ENCODE measurements around the gene ELK1.
A peak's percentile ranks its signal among the peaks of the same experiment; 100 is the strongest.

Gene ELK1

DNA sequence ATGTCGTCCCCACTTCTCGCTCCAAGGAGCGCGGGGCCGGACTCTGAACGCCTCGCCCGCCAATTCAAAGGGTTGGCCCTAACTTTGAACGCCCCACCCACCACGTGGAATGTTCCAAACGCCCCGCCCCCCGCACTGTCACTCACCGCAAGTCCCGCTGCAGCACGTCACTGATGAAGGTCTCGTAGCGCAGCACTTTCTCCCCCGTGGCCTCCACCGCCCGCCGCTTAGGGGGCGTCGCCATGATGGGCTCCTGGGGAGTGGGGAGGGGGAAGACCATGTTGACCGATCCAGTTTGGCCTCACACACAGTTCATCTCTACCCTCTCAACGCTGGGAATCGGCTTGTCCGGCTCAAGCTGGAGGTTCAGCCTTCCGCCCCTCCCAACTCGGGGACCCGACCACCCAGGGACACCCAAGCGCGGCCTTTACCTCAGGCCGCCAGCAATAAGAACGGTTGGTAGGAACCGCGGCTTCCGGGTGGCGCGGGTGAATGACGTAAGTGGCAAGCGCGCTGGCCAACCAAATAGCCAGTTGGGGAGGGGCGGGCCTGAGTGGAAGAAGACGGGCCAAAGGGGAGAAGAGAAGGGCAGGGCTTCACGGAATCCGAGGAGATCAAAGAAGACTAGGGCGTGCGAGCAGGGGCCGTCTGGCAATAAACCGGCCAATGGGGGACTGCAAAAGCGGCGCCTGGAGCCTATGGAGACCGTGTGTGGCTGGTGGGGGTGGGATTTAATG lies 8.5 kb upstream of the ELK1 start, which contains the start of gene UXT:
Gene UXT, minus strand, starts transcription at position 497 of the 737 bp plus-strand sequence. Its CDS starts 253 bp downstream, at position 244.
- 0 out of 2 replicates have a peak, but pooled peaks have one; percentile 58 for TF ChIP-seq POLR2A (IDR thresholded peaks at IDR 0.05; ENCODE audit: low read depth, low read length)
- peak; percentile 33 for DNase-seq (ENCODE audit: insufficient read length, low spot score)
- FAIRE-seq, result peak; percentile 50

- FAIRE-seq (no peak), DNase-seq (ENCODE audit: insufficient read length, low spot score) (no peak)
- TF ChIP-seq POLR2A (IDR thresholded peaks at IDR 0.05; ENCODE audit: low read depth, low read length), result no peak
Observed at GRCh38 chrX:47658301-47658683, 7.9 kb upstream of the ELK1 start.

- DNase-seq (ENCODE audit: insufficient read length, low spot score), result no peak
- no peak for FAIRE-seq
- no peak for TF ChIP-seq POLR2A (IDR thresholded peaks at IDR 0.05; ENCODE audit: low read depth, low read length)
Observed at GRCh38 chrX:47651043-47651905, 911 bp upstream of the ELK1 start.

GRCh38 chrX:47649781-47650163 lies 591 bp downstream of the ELK1 start:
- FAIRE-seq, result no peak
- DNase-seq (ENCODE audit: insufficient read length, low spot score), result no peak
- no peak for TF ChIP-seq POLR2A (IDR thresholded peaks at IDR 0.05; ENCODE audit: low read depth, low read length)

DNA sequence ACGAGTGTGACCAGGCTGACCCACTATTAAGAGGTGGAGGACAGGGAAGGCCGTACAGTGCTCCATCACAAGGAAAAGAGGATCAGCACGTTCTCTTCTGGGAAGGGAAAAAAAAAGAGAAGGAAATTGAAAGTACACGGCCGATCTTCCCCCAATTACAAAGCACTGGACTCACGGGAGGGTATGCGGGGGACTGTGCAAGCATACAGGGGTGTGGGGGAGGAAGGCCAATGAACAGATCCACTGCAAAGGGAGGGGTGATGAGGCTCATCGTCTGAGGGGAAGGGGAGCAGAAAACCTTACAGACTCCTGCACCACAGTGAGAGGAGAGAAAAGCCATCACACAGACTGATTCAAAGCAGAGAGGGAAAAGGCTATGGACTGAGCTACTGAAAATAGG lies 1.1 kb downstream of the ELK1 start:
- FAIRE-seq, result no peak
- TF ChIP-seq POLR2A (IDR thresholded peaks at IDR 0.05; ENCODE audit: low read depth, low read length), result no peak

GRCh38 chrX:47648376-47648775 lies 2.0 kb downstream of the ELK1 start:
- no peak for FAIRE-seq
- DNase-seq (ENCODE audit: insufficient read length, low spot score), result no peak
- no peak for TF ChIP-seq POLR2A (IDR thresholded peaks at IDR 0.05; ENCODE audit: low read depth, low read length)

More for the DNA sequence above, 1.1 kb downstream of the ELK1 start:
- no peak for DNase-seq (ENCODE audit: insufficient read length, low spot score)

GRCh38 chrX:47646636-47647035 lies 3.7 kb downstream of the ELK1 start:
- FAIRE-seq (no peak), DNase-seq (ENCODE audit: insufficient read length, low spot score) (no peak)
- TF ChIP-seq POLR2A (IDR thresholded peaks at IDR 0.05; ENCODE audit: low read depth, low read length), result no peak

DNA sequence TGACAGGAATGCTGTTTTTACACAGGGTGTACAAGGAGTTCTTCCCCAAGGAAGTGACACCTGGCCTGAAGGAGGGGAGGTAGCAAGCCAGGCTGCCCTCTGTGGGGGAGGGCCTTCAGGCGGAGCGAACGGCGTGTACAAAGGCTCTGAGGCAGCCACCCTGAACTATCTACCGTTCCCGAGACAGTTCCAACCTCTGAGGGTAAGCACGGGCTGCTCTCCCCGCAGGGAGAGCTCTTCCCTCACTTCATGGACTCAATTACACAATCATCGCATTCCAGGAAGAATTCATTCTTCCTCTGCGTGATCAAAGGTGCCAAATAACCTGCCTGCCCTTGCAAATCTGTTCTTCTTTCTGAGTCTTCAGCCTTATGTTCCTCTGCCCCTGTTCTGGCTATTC lies 4.8 kb downstream of the ELK1 start:
- FAIRE-seq (no peak), DNase-seq (ENCODE audit: insufficient read length, low spot score) (no peak)
- TF ChIP-seq POLR2A (IDR thresholded peaks at IDR 0.05; ENCODE audit: low read depth, low read length), result no peak

DNA sequence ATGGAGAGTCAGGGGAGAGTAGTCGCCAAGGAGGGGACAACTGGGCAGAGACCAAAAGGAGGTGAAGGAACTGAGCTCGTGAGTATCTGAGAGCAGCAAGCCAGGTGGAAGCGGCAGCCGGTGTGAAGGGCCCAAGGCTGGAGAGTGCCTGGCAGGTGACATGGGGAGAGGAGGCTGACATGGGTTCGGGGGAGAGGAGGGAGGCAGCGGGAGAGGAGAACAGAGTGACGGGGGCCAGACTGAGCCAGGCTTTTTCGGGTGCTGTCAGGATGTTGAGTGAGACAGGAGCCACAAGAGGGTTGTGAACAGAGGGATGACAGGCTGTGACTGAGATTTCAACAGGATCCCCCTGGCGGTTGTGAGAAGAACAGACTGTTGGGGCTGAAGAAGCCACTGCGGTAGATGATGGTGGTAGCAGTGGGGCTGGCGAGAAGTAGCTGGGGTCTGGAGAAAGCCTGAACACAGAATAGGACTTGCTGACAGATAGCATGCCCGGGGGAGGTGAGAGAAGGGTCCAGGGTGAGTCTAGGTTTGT lies 5.7 kb downstream of the ELK1 start:
- no peak for DNase-seq (ENCODE audit: insufficient read length, low spot score)
- TF ChIP-seq POLR2A (IDR thresholded peaks at IDR 0.05; ENCODE audit: low read depth, low read length), result no peak
- no peak for FAIRE-seq

- no peak for TF ChIP-seq POLR2A (IDR thresholded peaks at IDR 0.05; ENCODE audit: low read depth, low read length)
- DNase-seq (ENCODE audit: insufficient read length, low spot score) (no peak), FAIRE-seq (no peak)
Observed at GRCh38 chrX:47643926-47644325, 6.4 kb downstream of the ELK1 start.

DNA sequence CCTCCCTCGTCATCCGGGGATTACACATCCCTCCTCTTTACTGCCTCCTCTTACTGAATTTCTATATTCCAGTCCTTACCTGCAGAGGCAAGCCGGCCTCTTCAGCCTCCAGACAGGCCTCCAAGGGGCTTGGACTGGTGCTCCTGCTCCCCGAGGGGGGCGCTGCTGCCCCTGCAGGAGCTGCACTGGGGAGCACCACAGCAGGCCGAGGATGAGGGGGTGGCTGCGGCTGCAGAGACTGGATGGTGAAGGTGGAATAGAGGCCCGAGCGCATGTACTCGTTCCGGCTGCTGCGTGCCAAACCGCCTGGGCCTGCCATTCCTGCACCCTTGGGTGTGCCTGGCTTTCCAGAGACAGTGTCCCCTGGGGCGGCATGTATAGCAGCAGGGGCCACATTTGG lies 11.5 kb downstream of the ELK1 start:
- DNase-seq (ENCODE audit: insufficient read length, low spot score) (no peak), FAIRE-seq (no peak)
- no peak for TF ChIP-seq POLR2A (IDR thresholded peaks at IDR 0.05; ENCODE audit: low read depth, low read length)

GRCh38 chrX:47637546-47638195 lies 12.7 kb downstream of the ELK1 start:
- FAIRE-seq, result no peak
- no peak for DNase-seq (ENCODE audit: insufficient read length, low spot score)
- no peak for TF ChIP-seq POLR2A (IDR thresholded peaks at IDR 0.05; ENCODE audit: low read depth, low read length)

DNA sequence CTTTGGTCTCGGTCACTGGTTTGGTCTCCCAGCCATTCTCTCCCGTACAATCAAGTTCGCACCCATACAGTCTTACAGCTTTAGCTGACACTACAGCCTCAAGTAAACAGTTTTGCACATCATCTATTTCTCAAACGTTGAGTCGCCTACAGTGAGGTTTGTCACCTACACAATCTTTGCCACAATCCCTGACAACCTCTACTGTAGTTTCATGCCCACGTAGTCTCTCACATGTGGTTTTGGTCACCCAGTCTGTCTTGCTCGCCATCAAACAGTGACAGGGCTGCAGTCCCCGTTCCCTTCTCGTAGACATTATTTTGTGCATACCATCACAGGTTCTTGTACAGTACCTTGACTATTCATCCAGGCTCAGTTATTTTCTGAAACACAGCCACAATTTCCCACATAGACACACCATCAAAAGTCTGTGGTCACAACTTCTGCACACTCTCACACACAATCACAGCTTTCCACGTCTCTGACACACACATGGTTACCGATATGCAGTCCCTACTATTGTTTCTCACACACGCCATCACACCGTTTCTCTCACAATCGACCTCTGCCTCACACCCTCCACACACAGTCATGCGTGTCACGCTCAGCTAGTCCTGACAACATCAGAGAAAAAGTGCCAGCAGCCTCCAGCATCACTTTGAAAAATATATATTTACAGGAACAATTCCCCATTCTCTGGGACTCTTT lies 15.3 kb downstream of the ELK1 start:
- FAIRE-seq, result no peak

More for the DNA sequence above, 15.3 kb downstream of the ELK1 start:
- DNase-seq (ENCODE audit: insufficient read length, low spot score), result no peak
- TF ChIP-seq POLR2A (IDR thresholded peaks at IDR 0.05; ENCODE audit: low read depth, low read length), result no peak
